Measurements from ENCODE around the gene RNF25.

Gene RNF25

DNA sequence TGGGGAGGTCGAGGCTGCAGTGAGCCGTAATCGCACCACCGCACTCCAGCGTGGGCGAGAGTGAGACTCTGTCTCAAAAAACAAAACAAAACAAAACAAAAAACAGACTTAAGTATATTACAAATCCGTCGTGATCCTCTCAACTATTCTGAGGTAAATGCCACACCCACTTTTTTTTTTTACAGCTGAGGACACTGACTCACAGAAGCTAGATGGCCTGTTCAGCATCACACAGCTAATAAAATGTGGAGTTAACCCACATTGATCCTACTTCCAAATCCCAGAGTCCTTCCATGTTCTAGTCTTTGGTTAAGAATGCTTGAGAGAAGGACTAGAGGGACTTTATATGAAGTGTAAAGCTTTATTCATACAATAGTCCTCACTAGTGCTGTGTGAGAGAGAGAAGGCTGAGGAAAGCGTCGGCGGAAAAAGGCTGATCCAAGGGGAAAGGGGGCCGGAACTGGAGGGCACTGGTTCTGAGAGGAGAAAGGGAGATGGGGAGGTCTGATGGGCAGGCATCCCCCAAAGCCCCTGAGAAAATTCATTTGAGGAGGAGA is 627 bp downstream of the RNF25 start:
- no peak for DNase-seq

DNA sequence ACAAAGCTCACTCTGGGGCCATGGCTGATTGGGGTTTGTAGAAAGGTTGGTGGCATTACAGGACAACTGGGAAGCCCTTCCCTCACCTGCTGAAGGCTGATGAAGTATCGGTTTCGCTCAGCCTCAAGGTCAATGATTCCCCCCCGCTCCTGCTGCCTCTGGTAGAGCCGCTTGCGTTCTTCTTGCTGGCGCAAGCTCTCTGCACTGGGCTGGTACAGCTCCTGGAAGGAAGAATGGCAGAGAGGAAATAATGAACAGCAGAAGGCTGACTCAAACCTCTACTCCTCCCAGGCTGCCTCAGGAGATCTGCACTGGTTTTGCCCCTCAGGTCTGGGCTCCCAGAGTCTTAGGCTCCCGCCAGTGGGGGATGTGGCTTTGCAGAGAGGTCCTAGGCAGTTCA is 7.1 kb downstream of the RNF25 start:
- no peak for DNase-seq

DNA sequence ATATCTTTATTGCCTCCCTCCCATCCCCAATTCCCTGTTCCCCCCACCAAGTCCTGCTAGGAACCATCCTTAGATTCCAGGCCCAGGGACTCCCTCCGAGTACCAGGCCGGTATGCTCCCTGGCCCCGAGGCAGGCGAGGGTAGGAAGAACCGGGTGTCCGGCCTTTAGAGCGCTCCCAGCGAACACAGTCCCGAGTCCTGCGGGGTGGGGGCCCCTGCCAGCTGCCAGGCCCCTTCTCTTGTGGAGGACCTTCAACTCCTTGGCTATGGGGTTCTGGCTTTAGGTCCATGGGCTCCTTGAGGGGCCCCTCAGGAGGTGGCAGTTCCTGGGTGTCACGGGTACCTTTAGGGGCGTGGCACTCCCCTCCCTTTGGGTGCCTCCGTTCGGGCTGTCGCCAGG is 7.9 kb downstream of the RNF25 start:
- DNase-seq: no peak

DNA sequence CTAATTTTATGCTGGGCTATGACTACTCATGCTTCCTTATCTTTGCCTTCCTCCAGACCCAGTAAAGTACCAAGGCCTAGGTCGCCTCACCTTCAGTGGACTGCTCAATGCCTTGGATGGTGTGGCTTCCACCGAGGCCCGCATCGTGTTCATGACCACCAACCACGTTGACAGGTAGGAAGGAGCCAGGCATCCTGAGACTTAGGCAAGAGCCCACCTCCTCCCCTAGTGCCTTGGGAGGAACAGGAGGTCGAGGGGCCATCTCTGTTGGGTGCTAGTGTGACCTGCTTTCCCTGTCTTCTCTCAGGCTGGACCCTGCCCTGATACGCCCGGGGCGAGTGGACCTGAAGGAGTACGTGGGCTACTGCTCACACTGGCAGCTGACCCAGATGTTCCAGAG is 9.0 kb downstream of the RNF25 start:
- no peak for DNase-seq

DNA sequence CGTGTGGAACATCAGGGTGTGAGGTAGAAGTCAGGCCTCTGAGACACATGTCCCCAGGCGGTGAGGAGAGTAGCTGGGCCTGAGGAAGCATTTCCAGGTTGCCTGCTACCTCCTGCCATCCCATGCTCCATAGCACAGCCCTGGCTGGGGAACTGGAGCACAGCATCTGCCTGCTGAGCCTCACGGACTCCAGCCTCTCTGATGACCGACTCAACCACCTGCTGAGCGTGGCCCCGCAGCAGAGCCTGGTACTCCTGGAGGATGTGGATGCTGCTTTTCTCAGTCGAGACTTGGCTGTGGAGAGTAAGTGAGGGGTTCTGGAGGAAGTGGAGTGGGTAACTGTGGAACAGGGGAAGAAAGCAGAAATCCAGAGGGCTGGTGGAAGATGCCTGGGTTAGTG is 9.4 kb downstream of the RNF25 start:
- DNase-seq: no peak

DNA sequence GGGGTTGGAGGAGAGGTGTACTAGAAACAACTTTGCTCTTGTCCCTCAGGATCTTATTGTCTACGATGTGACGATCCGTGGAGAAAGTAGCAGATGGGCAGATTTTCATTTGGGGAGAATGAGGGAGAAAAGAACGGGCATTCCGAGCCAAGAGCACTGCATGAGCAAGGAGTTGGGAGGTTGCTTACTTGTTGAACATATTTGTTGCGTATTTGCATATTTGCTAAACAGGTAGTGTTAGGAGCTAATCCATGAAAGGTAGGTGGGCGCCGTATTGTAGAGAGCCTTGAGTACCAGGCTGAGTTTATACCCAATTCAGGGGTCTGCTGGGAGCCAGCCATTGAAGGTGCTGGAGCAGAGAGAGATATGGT is 11.8 kb downstream of the RNF25 start:
- DNase-seq: no peak

DNA sequence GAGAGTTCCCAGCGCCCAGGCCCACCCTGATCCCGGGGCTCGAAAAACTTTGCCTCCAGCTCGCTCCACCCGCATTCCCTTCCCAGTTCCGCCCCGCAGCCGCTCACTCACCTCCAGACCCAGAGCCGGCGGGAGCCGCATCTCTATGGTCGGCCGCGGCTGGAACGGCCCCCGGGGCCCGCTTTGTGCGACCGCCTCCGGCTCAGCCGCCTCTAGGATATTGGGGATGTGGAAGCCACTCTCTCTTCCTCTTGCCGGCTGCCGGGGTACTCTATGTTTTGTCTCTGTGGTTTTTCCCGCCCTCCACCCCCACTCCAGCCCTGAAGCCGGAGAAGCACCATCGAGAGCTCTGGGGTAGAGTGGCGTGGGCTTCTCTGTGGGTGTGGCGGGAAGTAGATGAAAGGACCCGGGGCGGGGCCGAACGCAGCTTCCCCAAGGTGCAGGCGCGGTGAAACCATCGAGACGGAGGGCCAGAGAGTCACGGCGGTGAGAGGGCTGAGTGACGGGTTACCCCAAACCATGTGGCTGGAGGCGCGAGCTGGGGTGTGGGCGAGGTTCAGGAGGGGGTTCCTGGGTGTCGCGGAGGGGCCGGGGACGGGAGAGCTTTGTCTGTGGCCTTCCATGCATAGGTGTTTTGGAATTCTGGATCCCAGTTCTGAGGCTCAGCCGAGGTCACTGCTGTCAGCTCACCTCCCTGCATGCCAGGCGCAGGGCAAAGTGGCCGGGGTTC is 12.4 kb downstream of the RNF25 start, which contains the start of the genes BCS1L and ZNF142:
Gene BCS1L, plus strand, starts transcription at position 426 of the 730 bp plus-strand sequence. CDS start 1,305 bp downstream, outside the sequence.
Gene ZNF142, minus strand, starts transcription at position 366 of the 730 bp plus-strand sequence. CDS start 3,194 bp downstream, outside the sequence.
- DNase-seq: peak; percentile 87

DNA sequence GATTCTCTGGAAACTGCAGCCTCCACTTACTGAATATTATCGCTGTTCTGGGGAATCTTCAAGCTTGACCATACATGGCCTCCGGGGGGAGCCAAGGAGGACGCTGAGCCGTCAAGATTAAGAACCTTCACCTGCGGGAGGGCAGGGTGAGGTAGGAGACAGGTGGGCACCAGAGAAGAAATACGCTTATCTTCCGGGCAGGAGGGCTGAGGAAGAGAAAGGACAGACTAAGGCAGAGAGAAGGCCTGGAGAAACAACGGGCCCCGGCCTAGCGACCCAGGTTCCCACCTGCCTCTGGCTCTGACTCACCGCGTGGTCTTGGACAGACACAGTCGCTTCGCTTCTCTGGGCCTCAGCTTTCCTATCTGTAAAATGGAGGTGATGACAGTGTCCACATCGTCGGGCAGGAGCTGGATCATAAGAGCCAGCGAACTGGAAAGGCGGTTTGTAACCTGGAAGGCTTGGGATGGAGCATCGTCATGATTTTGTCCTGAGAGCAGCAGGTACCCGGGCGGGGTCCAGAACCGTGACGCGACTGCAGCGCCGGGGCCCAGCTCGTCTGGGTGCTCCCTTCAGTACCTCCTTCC is 13.0 kb downstream of the RNF25 start:
- DNase-seq: no peak

DNA sequence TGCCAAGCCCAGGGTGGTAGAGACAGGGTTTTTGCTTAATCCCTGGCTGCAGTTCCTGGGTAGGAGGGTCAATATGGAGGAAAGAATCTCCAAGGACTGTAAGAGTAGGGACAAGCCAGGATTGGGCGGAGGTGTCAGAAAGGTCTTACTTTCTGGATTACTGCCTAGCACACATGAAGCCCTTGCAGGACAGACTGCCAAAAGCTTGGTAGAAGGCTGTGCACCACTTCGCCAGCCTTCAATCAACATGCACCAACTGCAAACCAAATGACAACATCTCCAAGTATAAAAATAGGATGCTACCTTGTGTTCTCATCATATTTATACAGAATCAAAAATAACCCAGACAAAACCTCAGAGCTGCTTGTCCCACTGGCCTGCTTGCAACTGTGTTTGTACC is 16.1 kb downstream of the RNF25 start:
- DNase-seq: no peak

DNA sequence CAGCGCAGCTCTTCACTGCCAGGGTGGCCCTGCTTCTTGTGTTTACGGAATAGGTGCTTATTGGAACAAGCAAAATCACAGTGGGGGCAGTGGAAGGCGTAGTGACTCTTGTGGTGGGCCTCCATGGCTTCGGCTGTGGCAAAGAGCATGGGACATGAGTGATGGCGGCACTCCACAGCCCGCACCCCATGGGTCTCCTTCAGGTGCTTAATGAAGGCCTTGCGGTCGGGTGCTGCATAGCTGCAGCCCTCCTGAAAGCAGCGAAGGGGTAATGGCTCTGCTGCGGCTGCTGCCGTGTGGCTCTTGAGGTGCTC is 23.1 kb downstream of the RNF25 start:
- DNase-seq: no peak

DNA sequence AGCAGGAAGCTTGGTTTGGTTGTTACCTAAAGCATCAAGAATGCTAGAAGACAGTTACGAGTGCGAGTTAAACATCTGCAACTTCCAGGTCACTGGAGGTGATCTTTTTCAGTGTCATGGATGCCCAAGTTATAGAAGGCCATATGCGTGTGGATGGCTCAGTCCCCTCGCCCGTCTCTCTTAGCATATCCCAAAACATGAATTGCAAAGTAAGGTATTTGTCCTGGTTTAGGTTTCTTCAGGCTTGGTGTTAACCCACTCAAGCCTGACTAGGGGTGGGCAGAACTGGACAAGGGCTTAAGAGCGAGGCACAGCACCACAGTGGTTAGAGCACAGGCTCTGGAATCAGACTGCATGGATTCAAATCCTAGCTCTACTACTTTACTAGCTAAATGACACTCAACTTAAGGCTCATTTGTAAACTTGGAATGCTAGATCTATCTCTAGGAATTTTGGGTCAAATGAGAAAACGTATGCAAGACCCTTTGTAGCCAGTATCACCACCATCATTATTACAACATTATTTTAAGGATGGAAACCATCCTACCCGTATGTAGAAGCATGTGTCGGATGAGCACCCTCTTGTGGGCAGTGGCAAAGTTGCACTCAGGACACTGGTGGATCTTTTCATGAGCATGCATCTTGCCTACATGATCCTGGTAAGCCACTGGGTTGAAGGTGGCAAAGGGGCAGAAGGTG is 23.6 kb downstream of the RNF25 start:
- DNase-seq: peak; percentile 27

DNA sequence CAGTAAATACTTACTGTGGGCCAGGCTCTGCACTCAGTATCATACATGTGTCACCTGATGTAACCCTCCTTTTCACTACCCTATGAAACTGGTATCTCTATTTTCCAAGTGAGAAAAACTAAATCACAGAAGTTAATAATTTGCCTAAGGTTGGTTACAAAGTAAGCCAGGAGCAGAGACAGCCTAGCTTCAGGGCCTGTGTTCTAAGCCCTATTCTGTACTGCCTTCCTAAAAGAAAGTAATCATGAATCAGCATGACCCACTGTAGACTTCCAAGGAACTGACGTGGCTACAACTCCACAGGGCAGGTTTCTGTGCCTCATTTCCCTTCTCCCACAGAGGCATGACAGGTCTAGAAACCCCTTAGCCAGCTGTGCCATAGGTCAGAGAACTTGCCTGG is 26.7 kb downstream of the RNF25 start:
- no peak for DNase-seq

DNA sequence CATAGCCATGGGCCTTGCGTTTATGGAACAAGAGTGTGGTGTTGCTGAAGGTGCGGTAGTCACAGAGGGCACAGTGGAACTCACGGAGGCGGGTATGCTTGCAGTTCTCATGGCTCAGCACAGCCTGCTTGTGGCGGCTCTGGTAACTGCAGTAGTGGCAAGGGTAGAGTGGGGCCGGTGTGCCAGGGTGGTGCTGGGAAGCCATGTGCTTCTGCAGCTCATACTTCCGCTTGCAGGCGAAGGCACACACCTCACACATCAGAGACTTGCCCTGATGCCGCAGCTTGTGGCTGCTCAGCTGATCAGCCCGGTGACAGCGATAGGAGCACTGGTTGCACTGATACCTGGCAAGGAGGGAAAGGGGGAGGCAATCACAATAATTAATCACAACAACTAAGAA is 27.1 kb downstream of the RNF25 start:
- DNase-seq: no peak

DNA sequence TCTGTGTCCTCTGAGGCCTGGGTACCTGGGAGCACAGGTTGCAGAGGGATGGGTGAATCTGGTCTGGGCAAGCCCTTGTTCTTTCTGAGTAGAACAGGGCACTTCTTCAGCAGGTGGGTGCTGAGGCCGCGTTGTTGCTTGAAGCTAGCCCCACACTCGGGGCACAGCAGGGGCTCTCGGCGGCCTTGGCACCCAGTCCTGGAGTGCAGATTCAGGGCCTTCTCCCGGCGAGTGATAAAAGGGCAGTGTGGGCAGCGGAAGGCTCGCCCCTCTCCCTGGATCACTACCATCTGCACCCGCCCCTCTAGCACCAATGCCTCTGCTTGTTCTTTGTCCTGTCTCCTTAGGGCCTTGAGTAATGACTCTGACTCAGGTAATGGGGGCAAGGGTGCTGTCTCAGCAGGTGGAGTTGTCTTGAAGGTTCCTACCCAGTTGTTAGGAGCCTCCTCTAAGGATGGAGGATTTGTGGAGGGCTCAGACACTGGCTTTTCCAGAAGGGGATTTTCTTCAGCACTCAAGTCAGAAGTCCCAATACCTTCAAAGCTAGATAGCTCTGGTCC is 28.0 kb downstream of the RNF25 start:
- DNase-seq: no peak

DNA sequence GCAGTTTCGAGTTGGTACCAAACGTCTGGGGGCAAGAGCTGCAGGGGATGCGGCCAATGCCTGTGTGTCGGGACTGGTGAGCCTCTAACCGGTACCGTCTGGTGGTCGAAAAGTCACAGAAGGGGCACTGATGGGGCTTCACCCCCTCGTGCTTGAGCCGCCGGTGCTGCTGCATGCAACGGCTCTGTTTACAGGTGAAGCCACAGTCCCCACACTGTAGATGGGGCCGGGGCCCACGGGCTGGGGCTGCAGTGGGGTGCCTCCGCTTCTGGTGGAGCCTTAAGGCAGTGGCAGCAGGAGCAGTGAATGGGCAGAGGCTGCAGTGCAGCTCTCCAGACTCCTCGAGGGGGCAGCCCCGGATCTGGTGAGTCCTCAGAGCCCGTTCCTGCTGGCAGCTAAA is 29.0 kb downstream of the RNF25 start:
- DNase-seq: no peak

DNA sequence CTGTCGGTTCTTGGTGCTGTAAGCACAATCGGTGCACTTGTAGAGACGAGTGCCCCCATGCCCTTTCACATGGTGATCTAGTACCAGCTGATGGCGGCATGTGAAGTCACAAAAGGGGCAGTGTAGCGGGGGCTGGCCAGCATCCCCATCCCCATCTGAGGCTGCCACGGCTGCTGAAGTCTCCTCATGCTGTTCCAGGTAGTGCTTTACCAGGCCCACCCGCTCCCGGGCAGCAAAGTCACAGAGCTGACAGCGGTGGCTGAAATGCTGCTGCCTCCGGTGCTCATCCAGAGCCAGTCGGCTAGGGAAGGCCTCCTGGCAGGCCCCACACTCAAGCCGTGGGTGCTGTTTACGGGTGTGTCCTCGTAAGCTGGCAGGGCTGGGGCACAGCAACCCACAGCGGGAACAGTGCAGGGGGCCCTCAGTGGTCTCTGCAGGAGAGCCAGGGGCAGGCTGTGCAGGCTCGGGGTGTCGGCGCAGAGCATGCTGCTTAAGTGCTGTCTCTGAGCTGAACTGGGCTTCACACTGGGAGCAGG is 29.6 kb downstream of the RNF25 start:
- no peak for DNase-seq

DNA sequence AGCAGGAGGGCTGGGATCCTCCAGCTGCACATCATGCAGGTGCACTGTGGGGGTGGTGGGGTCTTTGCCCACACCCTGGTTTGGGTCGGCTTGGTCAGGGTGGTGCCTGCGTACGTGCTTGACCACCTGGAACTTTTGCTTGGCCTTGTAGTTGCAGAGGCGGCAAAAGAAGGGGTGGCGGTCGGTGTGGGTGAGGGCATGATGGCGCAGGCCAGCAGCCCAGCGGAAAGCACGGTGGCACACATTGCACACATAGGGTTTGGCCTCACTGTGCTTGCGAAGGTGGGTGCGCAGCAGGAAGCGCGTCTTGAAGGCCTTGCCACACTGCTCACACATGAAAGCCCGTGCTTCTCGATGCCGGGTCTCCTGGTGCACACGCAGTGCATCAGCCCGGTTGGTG is 33.4 kb downstream of the RNF25 start:
- no peak for DNase-seq

DNA sequence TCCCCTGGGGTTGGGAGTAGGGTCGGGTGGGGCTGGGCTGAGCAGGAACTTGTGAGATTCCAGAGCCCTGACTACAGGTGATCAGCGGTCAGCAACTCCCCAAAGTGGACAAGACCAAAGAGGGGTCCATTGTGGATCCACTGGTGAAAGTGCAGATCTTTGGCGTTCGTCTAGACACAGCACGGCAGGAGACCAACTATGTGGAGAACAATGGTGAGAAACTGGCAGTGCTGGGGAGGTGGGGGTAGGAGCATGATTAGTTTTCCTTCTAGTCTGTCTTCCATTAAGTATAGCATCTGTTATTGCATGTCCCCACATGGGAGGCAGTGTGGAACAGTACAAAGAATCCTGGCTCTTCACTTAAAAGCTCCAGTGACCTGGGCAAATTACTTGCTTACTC is 36.1 kb downstream of the RNF25 start:
- DNase-seq: no peak

DNA sequence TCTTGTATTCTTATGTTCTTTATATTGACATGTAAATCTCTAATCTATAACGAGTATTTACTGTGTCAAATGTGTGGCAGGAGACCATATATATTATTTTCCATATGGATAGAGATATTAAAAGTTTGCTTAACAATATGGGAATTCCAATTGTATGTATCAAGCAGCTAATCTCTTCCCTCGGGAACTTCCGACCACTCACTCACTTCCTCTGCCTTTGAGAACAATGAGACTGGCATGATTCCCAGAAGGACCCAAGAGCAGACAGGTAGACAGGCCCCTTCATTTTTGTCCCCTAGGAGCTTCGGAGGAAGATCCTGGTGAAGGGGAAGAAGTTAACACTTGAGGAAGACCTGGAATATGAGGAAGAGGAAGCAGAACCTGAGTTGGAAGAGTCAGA is 40.0 kb downstream of the RNF25 start:
- no peak for DNase-seq

DNA sequence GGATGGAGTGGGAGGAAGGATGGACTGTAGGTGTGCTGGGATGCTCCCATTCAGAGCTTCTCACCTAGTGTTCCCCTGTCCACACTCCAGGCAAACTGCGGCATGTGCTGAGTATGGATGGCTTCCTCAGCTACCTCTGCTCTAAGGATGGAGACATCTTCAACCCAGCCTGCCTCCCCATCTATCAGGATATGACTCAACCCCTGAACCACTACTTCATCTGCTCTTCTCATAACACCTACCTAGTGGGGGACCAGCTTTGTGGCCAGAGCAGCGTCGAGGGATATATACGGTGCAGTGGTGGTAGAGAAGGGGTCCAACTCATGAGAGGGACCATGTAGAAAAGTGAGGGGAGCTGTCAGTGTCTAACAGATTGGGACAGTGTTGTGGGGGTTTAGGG is 43.9 kb downstream of the RNF25 start:
- no peak for DNase-seq

DNA sequence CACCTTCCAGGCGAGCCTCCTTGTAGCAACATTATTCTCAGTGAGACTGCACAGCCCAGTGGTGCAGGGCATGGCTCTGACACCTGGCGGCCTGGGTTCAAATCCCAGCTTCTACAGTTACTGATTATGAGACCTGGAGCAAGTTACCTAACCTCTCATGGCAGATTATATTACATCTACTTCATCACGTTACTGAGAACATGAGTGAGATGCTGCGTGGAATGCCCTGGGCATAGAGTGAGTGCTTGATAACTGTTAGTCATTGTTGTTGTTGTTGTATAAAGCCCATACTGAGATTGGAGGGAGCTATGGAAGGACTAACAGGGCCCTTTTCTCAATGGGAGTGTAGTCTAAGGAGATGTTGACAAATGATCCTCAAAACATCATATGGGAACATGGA is 45.4 kb downstream of the RNF25 start:
- no peak for DNase-seq

DNA sequence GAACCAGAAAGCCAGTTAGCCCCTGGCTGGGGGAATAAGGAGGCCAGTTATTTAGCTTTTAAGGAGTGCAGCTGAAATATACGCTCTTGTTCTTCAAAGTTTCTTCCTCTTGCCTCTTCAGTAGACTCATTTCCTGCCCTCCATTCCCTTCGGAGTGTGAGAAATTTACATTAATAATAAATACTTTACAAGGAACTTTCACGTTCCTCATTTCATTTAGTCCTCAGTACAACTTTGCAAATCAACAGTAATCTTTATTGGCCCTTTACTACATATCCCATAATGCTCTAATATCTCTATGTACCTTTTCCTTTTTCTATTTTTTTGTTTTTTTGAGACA is 48.5 kb downstream of the RNF25 start:
- no peak for DNase-seq

DNA sequence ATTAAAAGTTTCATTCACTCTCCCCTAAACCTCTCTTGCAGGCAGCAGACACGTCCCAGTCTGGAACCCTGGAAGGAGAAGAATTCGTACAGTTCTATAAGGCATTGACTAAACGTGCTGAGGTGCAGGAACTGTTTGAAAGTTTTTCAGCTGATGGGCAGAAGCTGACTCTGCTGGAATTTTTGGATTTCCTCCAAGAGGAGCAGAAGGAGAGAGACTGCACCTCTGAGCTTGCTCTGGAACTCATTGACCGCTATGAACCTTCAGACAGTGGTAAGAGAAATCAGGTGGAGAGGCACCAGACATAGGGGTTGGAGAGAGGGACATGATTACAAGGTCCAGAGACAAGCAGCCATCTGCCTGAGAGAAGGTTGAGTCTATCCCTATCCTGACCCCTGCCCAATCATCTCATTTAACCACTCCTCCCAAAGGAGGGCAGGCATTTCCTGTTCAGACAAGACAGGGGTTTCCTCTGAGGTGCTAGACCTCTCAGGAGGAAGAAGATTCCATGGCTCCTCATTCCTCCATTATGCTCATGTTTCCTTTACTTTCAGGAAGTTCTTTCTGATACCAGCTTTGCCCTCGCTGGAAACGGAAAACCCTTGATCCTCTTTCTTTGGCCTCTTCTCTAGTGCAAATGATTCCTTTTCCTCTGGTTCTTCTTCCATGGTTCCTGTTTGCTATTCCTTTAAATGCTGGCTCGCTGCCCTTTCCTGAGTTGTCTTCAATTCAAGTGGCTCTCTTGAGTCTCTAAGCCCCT is 49.0 kb downstream of the RNF25 start:
- no peak for DNase-seq

Measured in NCI-H774 (cell line).